ENCODE measurements around the gene MCF2L. TPM values are rescaled to one million over a fixed set of nuclear protein-coding genes. Genes with fewer than 3 reads are reported as not detected.

Gene MCF2L
- total RNA-seq, 1 donor from 2014 or later: 12.3 TPM

DNA sequence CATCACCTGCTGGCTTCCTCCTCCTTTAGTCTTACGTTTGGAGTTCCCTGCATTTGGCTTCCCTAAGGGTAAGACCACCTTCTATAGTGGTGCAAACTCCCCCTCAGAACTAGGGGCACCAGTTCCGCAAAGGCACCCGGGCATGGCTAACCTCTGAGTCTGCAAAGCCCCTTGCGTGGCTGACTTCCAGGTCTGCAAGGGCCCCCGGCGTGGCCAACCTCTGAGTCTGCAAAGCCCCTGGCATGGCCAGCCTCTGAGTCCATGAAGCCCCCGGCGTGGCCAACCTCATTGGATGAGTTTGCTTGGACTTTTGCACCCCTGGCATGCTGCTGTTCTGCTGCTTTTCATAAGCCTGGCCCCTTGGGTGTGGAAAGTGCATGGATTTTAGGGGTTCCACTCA, 5.1 kb downstream of the MCF2L start:
- H3K27me3 ChIP-seq (ENCODE audit: control insufficient read depth, insufficient read depth, low read length): peaks cover 54% of the 10 kb centered on the region
- TF ChIP-seq, protein P1, sequence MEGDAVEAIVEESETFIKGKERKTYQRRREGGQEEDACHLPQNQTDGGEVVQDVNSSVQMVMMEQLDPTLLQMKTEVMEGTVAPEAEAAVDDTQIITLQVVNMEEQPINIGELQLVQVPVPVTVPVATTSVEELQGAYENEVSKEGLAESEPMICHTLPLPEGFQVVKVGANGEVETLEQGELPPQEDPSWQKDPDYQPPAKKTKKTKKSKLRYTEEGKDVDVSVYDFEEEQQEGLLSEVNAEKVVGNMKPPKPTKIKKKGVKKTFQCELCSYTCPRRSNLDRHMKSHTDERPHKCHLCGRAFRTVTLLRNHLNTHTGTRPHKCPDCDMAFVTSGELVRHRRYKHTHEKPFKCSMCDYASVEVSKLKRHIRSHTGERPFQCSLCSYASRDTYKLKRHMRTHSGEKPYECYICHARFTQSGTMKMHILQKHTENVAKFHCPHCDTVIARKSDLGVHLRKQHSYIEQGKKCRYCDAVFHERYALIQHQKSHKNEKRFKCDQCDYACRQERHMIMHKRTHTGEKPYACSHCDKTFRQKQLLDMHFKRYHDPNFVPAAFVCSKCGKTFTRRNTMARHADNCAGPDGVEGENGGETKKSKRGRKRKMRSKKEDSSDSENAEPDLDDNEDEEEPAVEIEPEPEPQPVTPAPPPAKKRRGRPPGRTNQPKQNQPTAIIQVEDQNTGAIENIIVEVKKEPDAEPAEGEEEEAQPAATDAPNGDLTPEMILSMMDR (IDR thresholded peaks at IDR 0.05; ENCODE audit: insufficient read depth, low read length, poor library complexity, severe bottlenecking): no peak
- no peaks in the 10 kb centered on the region for H3K36me3 ChIP-seq (ENCODE audit: control insufficient read depth, insufficient read depth, low read length)
- DNase-seq (ENCODE audit: low read depth): no peak
- H3K4me3 ChIP-seq (ENCODE audit: low read depth, low read length): no peak overlapping the region

DNA sequence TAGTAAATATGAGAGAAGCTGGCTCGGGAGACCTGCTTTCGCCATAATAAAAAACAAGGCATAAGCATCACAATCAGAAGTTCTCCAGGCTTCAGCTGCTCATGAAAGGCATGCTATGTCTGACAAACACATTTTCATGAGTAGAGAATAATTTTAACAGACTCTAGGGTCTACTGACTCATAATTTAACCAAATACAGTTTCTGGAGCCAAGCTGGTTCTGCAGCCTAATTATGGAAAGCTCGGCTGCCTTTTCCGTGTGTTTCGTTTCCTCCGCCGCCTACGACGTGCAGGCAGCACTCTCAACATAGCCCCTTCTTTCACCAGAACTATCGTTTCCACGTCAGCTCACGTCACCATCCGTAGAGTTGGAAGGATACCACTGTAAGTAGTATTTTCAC, 5.7 kb downstream of the MCF2L start:
- TF ChIP-seq, protein P1 (IDR thresholded peaks at IDR 0.05; ENCODE audit: insufficient read depth, low read length, poor library complexity, severe bottlenecking): no peak
- Histone ChIP-seq H3K27me3 (ENCODE audit: control insufficient read depth, insufficient read depth, low read length) (peaks cover 54% of the 10 kb centered on the region), H3K4me3 (ENCODE audit: low read depth, low read length) (no peak overlapping the region), H3K36me3 (ENCODE audit: control insufficient read depth, insufficient read depth, low read length) (no peaks in the 10 kb centered on the region)
- DNase-seq (ENCODE audit: low read depth): no peak

DNA sequence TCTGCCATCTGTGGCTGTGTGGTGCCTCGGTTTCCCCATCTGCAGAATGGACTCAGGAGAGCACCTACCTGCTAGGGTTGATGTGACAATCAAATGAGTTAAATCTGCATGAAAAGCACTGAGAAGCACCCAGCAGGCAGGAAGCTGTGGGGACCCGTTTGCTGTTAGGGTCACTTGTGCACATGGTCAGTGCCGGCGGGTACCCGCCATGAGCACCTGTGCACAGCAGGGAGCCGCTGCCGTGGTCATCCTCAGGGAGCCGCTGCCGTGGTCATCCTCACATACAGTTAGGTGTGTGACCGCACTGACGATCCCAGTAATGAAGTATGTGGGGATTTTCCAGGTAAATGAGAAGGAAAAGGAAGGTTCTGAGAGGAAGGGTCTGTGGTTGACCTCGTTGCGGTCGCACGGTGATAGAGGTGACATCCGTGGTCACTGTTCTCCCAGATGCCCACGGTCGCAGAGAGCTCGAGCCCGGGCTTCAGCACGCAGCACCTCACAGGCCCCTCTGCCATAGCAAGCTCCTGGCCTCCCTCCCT, 6.5 kb downstream of the MCF2L start:
- Histone ChIP-seq H3K27me3 (ENCODE audit: control insufficient read depth, insufficient read depth, low read length) (peaks cover 54% of the 10 kb centered on the region), H3K36me3 (ENCODE audit: control insufficient read depth, insufficient read depth, low read length) (no peaks in the 10 kb centered on the region), H3K4me3 (ENCODE audit: low read depth, low read length) (no peak overlapping the region)
- DNase-seq (ENCODE audit: low read depth): no peak
- TF ChIP-seq, protein P1 (IDR thresholded peaks at IDR 0.05; ENCODE audit: insufficient read depth, low read length, poor library complexity, severe bottlenecking): no peak

DNA sequence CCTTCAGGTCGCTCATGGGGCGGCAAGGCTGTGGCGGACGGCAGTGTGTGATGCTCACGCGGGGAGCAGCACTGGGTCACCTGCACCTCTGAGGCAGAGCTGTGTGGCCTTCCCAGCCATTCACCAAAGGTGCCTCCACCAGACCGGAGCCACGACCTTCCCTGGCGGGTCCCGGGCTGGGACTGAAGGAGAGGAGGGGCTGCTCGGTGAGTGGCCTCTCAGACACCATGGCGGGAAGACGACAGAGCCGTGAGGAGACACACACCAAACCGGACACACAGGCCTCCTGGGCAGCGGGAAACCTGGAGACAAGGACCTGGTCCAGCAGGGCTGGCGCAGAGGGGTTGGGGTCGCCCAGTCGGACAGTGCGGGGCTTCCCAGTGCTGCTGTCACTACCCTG, 7.5 kb downstream of the MCF2L start:
- Histone ChIP-seq H3K4me3 (ENCODE audit: low read depth, low read length) (no peak overlapping the region), H3K36me3 (ENCODE audit: control insufficient read depth, insufficient read depth, low read length) (no peaks in the 10 kb centered on the region), H3K27me3 (ENCODE audit: control insufficient read depth, insufficient read depth, low read length) (peaks cover 49% of the 10 kb centered on the region)
- DNase-seq (ENCODE audit: low read depth): no peak
- TF ChIP-seq, protein P1 (IDR thresholded peaks at IDR 0.05; ENCODE audit: insufficient read depth, low read length, poor library complexity, severe bottlenecking): no peak

DNA sequence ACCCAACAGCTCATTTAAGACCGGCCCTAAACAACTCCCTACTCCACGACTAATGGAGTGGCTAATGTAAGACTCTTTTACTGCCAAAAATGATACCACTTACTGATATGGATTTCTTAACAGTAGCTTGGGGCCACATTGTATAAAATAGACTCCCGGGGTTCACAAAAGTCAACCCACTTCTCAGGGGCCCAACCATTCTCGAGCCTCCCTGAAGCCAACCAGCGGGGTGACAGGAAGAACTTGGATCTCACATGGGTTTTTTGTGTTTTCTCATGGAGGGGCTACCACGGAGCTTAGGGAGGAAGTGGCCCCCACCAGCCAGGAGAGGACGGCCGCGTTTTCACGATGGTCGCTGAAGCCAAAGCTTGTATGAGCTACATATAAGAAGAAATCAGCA, 8.1 kb downstream of the MCF2L start:
- TF ChIP-seq, protein P1 (IDR thresholded peaks at IDR 0.05; ENCODE audit: insufficient read depth, low read length, poor library complexity, severe bottlenecking): no peak
- Histone ChIP-seq H3K27me3 (ENCODE audit: control insufficient read depth, insufficient read depth, low read length) (peaks cover 47% of the 10 kb centered on the region), H3K4me3 (ENCODE audit: low read depth, low read length) (no peak overlapping the region), H3K36me3 (ENCODE audit: control insufficient read depth, insufficient read depth, low read length) (no peaks in the 10 kb centered on the region)
- no peak for DNase-seq (ENCODE audit: low read depth)

DNA sequence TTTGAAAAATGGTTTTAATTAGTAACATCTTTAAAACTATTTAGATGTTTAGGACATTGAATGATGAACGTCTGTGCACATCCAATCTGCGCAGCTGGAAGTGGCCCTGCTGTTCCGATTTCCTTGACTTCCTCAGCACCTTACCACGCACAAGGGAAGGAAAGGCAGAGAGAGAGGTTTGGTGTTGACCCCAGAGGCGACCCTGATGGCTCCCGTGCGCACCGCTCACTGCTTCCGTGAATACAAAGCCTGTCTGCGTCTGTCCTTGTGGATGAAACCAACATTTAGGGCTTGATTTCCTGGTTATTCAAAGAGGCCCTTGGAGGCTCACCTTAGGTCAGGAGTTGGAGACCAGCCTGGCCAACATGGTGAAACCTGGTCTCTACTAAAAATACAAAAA, 8.5 kb downstream of the MCF2L start:
- no peak for DNase-seq (ENCODE audit: low read depth)
- TF ChIP-seq, protein P1 (IDR thresholded peaks at IDR 0.05; ENCODE audit: insufficient read depth, low read length, poor library complexity, severe bottlenecking): no peak
- peaks cover 51% of the 10 kb centered on the region for H3K27me3 ChIP-seq (ENCODE audit: control insufficient read depth, insufficient read depth, low read length)
- H3K4me3 ChIP-seq (ENCODE audit: low read depth, low read length): no peak overlapping the region
- H3K36me3 ChIP-seq (ENCODE audit: control insufficient read depth, insufficient read depth, low read length): no peaks in the 10 kb centered on the region
